ENCODE data around the gene PRR5.
"Not testable (repeated sequence)": the region's sequence is repeated elsewhere in the genome, so short reads cannot be mapped to it uniquely, and the experiment has no call there.

Gene PRR5

DNA sequence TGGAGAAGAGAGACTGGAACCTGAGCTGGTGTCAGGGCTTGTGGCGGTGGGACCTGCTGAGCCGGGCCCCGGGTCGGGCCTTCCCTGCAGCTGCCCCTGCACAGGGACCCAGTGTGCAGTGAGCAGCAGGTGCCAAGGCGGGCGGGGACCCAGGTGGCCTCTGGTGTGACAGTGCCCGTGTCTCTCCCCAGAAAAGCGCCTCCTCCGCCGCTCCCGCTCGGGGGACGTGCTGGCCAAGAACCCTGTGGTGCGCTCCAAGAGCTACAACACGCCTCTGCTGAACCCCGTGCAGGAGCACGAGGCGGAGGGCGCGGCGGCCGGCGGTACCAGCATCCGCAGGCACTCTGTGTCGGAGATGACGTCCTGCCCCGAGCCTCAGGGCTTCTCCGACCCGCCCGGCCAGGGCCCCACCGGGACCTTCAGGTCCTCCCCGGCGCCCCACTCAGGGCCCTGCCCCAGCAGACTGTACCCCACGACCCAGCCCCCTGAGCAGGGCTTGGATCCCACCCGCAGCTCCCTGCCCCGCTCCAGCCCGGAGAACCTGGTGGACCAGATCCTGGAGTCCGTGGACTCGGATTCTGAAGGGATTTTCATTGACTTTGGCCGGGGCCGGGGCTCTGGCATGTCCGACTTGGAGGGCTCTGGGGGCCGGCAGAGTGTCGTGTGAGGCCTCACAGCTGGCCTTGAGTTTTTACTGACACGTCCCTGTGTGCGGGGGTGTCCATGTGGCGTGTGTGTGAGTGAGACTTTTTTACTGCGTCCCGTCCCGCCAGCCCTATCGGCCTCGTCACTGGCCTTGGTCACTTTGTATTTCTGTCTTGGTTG is 34.8 kb downstream of the PRR5 start:
- DNase-seq = no peak

DNA sequence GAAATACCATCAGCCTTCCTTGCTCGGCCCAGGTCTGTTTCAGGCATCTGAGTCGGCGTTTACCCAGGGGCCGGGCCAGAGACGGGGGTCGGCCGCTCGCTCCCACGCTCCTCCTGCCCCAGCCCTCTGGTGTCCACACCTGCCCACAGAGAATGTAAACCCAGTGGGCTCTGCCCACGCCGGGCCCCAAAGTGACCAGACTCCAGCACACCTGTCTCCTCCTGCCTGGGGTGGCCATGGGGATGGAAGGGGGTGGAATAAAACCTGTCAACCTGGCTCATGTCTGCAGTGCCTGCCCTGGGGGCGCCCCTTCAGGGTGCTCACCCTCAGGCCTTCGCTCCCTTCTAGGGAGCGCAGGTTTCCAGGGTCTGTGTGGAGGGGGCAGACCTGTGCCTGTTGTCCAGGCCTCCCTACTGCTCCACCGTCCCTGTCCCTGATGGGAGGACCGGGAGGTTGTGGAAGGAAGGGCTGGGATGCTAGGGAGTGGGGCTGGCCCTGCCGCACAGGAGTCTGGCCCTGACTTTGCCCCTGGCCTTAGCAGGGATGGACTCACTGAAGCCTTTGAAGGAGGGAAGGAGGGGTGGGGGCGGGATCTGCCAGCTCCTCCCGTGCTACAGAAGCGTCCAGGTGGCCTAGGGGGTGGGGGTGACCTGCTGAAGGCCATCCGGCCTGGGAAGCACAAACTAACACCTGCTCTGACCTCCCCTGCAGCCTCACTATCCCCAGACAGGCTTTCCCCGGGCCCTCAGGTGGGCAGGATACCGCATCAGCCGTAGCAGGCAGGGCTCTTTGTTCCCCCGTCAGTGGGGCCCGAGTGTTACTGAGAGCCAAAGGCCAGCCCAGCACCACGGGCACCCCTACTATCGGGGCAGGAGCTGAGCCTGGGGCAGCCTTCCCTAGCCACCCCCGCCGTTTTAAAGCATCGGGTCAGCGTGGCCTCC is 35.7 kb downstream of the PRR5 start:
- no peak for DNase-seq

DNA sequence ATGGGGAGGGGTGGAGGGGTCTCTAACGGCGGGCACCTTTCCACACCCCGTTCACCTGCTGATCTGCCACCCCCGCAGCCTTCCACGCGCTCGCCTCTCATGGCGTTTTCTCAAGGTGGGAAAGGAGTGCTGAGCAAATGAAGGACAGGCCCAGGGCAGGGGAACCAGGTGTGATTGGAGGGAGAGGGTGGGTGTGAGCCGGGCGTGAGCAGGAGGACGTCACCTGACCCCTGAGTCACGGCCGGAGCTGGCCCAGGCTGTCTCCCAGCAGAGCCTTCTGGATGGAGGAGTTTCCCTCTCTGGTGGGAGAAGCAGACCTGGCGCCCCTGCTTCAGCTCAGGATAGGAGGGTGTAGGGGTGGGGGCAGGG is 36.3 kb downstream of the PRR5 start:
- no peak for DNase-seq

DNA sequence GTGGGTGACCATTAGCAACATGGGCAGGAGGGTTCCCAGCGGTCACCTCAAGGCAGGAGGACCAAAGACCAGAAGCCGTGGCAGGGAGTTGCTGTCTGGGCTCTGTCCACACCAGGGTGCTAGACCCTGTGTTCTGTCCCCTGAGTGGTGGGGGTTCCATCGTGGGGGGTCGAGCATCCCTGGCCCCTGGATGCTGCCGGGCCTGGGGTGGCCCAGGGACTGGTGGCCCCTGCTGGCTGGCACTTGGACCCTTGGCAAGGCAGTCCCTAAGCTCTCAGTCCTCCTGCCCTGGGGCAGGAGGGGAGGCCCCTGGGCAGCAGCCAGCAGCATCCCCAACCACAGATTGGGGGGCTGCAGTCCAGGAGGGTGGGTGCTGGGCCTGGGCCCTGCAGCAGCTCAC is 37.0 kb downstream of the PRR5 start:
- DNase-seq = no peak

DNA sequence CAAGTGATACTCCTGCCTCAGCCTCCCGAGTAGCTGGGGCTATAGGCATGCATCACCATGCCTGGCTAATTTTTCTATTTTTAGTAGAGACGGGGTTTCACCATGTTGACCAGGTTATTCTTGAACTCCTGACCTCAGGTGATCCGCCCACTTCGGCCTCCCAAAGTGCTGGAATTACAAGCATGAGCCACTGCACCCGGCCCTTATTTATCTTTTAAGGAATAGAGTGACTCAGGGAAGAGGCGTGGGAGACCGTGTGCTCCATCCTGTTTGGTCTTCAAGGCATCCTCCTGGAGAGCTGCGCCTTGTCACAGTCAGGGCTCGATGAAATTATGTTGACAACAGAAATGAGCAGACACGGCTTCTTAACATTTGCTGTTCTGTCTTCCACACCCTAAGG is 37.7 kb downstream of the PRR5 start:
- not testable (repeated sequence) for DNase-seq

DNA sequence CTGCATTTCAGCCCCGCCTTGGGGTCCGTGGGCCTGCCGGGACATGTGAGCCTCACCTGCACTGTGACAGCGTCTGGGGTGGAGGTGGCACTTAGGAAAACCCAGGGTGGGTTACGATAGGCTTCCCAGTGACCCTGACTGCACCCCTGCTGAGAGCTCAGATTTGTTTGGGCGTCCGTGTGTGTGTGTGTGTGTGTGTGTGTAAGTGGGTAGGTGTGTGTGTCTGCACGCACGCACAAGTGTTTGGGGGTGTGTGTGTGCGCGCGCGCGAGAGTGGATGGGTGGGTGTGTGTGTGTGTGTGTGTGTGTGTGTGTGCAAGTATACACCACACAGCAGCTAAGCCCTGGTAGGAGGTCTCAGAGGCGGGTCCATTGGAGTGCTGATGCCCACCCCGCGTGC is 38.3 kb downstream of the PRR5 start:
- DNase-seq = no peak

DNA sequence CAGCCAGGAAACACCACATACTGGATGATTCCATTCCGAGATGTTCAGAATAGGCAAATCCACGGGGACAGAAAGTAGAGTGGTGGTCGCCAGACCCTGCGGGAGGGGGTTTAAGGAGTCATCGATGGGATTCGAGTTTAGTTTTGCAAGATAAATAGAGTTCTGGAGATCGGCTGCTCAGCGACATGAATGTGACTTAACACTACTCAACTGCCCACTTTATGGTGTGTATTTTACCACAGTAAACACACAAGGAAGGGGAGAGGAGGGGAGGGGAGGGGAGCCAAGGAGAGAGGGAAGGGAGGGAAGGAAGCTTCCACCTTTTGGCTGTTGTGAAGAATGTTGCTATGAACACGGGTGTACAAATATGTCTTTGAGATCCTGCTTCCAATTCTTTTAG is 39.9 kb downstream of the PRR5 start:
- DNase-seq = no peak

DNA sequence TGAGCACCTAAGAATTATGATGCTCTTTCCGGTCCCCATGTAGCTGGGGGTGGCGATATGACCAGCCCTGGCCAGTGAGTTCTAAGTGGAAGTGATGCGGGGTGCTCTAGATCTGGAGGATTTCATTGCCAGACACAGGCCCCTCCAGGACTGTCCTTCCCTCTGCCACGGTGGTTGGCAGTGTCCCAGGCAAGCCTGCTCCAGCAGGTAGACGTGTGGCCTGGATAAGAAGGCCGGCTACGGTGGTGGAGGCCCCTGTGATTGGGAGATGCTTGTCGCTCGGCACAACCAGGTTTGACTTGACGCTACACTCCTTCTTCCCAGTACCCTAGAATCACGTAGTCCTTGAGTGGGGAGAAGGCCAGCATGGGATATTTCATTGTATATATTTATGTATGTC is 41.2 kb downstream of the PRR5 start:
- no peak for DNase-seq

DNA sequence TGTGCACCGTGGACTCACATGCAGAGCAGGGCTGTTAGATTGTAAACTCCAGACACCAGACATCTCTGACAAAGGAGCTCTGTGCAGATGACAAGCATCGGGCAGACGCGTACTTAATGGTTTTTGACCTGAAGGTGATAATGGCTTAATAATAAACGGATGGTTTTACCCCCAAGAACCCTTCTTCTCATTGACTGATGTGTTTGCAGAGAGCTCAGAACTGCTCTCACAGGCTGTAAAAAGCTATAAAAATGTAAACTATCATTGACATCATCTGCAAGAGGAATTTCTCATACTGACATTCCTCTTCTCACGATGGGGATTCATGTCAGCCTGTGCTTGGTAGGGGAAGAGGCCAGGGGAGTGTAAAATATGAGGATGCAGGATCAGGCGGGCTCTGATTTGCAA is 41.8 kb downstream of the PRR5 start:
- no peak for DNase-seq

DNA sequence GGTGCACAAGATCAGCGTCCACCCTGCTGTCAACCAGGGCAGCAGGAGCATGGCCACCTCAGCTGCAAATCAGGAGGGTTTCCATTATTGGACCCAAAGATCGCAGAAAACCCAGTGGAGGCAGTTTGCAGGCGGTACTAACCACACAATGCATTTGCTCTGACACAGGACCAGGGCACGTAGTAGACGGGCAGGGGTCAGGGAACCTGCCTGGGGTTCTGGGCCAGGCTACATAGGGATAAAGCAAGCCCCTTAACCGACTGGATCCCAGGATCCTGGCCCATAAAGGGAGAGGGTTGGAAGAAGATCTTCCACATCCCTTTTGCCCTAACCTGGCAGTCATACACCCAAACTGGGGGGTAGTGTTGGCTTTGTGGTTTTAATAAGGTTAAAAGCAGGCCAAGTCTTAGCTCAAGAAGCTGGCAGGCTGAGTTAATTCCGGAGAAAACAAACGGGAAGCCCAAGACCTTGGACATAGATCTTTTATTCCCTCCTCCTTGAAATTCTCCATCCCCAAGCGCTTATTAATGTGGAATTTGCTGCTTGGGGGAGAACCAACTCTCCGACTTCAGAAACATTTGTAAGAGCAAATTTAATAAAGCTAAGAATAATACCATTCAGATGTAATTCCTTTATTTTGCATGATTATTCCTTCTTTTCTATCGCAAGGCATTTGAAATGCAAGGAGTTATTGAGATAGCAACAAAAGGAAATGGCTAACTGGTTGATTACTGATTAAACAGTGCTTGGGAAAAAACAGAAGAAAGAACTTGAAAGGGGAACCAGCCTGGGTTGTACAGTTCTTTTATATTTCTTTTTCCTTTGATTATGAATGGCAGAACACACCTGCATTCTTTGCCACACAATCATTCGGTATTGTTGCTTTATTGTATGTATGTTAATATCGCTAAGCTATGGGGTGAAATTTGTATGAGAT is 44.1 kb downstream of the PRR5 start:
- DNase-seq = no peak

DNA sequence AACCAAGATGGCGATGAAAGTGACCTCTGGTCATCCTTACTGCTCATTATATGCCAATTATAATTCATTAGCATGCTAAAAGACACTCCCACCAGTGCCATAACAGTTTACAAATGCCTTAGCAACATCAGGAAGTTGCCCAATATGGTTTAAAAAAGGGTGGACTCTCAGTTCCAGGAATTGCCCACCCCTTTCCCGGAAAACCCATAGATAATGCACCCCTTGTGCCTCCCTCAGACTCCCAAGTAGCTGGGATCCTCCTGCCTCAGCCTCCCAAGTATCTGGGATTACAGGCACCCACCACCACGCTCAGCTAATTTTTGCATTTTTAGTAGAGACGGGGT is 45.8 kb downstream of the PRR5 start:
- DNase-seq = not testable (repeated sequence)

DNA sequence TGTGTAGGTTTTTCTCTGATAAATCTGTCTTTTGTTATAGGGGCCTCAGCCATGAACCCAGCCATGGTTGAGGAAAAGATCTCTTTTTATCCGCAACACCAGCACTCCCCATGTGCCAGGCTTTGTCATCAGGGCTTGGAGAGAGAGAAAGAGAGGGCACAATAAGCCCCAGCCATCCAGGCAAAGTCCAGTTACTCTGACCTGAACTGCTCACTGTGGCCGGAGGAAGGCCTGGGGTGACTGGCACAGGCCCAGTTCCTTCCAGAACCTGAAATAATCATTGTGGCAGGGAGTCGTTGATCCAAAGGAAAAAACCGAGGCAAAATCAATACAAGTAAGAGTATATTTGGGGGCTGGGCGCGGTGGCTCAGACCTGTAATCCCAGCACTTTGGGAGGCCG is 46.5 kb downstream of the PRR5 start:
- DNase-seq = no peak

DNA sequence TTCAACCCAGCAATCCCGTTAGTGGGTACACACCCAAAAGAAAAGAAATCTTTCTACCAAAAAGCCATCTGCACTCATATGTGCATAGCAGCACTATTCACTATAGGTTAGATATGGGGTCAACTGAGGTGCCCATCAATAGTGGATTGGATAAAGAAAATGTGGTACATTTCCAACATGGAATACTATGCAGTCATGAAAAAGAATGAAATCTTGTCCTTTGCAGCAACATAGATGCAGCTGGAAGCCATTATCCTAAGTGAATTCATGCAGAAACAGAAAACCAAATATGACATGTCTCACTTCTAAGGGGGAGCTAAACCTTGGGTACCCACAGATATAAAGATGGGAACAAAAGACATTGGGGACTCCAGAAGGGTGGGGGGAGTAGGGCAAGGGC is 48.5 kb downstream of the PRR5 start:
- no peak for DNase-seq

DNA sequence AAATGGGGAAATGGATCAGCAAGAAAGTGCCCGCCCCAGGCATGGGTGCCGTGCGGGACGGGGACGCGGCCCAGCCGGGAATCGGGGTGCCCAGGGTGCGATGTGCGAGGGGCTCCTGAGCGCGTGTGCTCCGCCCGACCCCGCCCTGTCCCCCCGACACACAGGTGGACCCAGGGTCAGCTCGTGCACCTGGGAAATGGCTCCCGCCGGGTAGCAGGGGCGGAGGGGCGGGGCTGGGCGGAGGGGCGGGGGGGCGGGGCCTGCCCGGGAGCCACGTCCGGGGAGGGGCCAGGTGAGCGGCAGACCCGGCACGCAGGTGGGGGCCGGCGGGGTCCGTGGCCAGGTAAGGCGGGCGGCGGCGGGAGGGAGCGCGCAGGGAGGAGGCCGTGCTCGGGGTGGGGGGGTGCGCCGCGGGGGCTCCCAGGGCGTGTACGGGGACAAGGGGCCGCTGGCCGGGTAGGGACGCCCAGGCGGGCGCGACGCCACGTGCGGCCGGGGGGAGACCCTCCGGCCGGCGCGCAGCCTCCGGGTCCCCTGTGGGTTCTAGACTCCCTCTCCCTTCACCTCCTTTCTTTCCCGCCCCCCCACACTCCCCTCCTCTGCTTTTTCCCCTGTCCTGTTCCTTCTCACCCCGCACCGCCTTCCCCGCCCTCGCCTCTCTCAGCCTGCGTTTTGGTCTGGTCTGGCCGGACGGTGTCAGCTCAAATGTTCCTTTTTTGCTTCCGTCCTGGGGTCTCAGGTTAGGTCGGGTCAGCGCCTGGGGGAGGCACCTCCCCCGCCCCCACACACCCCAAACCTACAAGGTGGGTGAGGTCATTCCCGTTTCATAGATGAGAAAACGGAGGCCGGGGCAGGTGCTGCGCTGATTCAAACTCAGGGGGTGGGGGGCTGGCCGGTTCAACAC is 50.5 kb downstream of the PRR5 start, which contains the start of gene ARHGAP8:
TSS of gene ARHGAP8 (plus strand) at position 291 of the 904 bp plus-strand sequence. CDS start 33,953 bp downstream, outside the sequence.
- DNase-seq = no peak

DNA sequence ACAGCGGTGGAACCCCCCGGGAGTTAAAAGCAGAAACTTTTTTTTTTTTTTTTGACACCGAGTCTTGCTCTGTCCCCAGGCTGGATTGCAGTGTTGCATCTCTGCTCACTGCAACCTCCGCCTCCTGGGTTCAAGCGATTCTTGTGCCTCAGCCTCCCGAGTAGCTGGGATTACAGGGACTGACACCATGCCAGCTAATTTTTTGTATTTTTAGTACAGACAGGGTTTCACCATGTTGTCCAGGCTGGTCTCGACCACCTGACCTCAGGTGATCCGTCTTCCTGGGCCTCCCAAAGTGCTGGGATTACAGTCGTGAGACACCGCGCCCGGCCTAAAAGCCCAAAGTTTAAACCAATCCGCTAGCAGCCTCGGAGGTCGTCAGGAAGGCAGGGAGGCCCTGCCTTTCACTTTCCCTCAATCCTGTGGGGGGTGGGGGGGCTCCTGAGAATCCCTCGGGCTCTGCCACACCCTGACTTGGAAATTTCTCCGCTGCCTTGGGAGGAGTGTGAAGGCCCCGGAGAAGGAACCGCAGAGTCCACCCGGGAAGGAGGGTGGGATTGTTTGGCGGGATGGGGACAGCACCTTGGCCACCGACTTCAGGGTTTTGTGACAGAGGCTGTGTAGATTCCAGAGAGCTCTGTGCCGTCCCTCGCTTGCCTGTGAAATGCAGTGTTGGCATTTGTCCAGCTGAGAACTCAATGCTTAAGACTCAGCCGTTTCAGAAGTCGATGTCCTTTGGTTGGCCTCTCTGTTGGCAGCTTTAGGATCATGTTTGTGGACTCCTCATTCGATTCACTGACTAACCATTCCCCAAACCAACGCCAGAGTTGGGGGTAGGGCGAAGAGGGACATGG is 51.4 kb downstream of the PRR5 start:
- DNase-seq = no peak

DNA sequence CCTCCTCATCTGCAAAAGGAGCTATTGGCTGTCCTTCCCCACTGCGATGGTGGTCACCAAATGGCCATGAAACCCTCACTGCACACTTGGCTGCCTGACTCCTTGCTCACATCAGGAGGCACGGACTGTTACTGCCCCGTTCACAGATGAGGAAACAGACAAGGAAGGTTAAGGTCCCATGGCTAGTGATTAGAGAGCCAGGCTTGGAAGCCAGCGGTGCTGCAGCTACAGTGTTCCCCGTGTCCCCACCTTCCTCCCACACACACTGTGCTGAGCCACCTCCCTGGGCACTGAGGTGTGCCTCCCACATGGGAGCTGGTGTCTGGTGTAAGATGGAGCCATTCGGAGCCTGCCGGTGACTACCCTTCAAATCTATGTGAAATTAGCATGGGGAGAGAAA is 53.0 kb downstream of the PRR5 start:
- no peak for DNase-seq

DNA sequence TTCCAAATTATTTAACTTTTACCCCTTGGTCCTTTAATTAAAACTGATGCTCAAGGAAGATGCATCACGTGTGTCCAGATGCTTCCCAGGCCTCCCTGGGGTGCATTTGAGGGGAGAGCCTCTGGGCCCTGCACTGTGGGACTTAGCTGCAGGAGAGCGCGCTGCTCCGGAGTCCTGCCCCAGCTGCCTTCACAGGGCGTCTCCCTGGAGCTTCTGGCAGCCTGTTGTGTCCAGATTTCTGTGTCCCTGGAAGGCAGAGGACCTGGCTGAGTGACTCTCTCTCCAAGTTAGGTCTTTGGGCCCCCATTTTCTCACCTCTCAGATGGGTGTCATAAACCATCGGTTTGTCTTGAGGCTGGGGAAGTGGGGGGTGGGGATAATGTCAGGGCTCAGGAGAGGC is 53.4 kb downstream of the PRR5 start:
- no peak for DNase-seq

DNA sequence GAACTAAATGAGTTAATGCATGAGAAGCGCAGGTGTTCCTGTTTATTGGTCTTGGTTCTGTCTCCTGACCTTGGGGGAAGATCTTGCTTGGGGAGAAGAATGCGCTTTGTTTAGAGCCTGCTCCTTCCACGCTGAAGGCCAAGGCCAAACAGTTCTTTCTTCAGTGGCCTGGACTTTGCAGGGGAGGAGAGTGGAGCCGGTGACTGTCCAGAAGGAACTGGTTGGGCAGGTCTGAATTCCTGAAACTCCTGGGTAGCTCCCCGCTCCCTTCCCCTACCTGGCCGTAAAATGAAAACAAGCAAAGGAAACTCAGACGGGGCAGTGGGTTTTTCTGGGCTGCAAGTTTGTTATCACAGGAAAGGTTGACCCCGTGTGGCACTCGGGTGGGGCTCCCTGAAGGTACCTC is 54.0 kb downstream of the PRR5 start:
- no peak for DNase-seq

DNA sequence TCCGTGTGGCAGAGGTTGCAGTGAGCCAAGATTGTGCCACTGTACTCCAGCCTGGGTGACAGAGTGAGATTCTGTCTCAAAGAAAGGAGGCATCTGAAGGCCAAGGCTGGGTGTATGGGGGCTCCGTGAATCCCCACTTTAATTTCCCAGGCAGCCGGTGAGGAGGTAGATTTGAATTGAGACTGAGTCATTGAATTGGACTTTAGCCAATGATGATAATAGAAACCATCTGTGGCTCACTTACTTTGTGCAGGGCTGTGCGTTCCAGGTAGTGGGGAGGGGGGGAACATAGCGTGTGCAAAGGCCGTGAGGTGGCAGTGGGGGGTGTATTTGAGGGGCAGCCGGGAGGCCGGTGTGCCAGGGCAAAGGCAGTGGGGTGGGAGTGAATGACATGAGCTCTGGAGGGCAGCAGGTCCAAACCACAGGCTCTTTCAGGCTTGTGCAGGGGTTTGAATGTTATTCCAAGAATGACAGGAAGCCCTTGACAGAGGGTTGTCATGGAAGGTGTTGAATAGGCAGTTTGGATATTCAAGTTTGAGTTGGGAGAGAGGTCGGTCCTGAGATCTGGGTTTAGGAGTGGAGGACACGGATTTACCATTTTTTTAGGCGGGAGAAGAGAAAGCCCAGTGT is 56.5 kb downstream of the PRR5 start:
- no peak for DNase-seq

DNA sequence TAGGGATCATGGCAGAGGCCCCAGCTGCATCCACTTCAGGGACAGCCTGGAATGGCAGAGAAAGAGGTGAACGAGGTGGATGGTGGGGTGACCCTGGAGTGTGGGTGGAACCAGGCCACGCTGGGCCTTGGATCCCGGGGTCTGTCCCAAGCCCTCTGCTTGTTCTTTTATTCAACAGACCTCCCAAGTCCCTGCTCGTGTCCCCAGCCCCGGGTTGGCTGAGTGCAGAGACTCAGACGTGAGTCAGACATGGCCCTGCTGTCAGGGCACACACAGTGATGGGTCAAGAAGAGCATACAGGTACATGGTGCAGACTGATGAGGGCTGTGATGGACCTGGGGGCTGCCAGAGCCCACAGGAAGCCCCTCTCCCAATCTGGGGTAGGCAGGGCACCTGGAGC is 57.0 kb downstream of the PRR5 start:
- DNase-seq = no peak

Data from NCI-H1417 treated with DMSO at 0.1 percent for 48 hours (cell line).